C4-2B (cell line): ENCODE results near the gene PSORS1C2.

ENCODE experiments used
- H3K27ac ChIP-seq: fragments of 450-650 bp; 2 replicates; pipeline ENCODE4 v1.5.1; 2017
- CTCF ChIP-seq: fragments of 450-650 bp; conservative IDR thresholded peaks from 2 replicates; pipeline ENCODE4 v1.5.1; 2017; ENCODE audit warnings: mild to moderate bottlenecking
- ZFX ChIP-seq: fragments of 450-650 bp; IDR thresholded peaks from 2 replicates; pipeline ENCODE4 v1.6.1; 2017

PSORS1C2 gene

GRCh38 chr6:31090973-31091364 lies 47.9 kb downstream of the PSORS1C2 start:
- no peak for TF ChIP-seq ZFX
- TF ChIP-seq CTCF, result no peak
- H3K27ac ChIP-seq, result no peak overlapping the region

GRCh38 chr6:31090275-31090972 lies 48.4 kb downstream of the PSORS1C2 start:
- TF ChIP-seq ZFX (no peak), CTCF (no peak)
- H3K27ac ChIP-seq, result no peak overlapping the region
